Endodermal cell (in vitro differentiated cells): ENCODE results near the gene NAA25. TPM values are rescaled to one million over a fixed set of nuclear protein-coding genes. Genes with fewer than 3 reads are reported as not detected.
"Not testable (repeated sequence)": the region's sequence is repeated elsewhere in the genome, so short reads cannot be mapped to it uniquely, and the experiment has no call there.

Source experiments
- DNase-seq: peaks from one replicate; pipeline ENCODE4 v3.0.0-alpha.2; 2017
- H3K27ac ChIP-seq: 2 replicates; pipeline ENCODE4 v1.5.1; 2013; ENCODE audit warnings: mild to moderate bottlenecking, low read depth, low read length, moderate library complexity
- H3K27me3 ChIP-seq: 2 replicates; pipeline ENCODE4 v1.6.1; 2013; ENCODE audit warnings: mild to moderate bottlenecking, low read length, moderate library complexity; ENCODE audit not compliant: insufficient read depth, control insufficient read depth, poor library complexity, severe bottlenecking
- H3K36me3 ChIP-seq: 2 replicates; pipeline ENCODE4 v1.7.0; 2013; ENCODE audit warnings: mild to moderate bottlenecking, low read length, moderate library complexity; ENCODE audit not compliant: control insufficient read depth, insufficient read depth
- H3K4me1 ChIP-seq: one replicate; pipeline ENCODE4 v1.7.0; 2013; ENCODE audit warnings: low read length; ENCODE audit not compliant: control insufficient read depth, insufficient read depth
- H3K4me3 ChIP-seq: 2 replicates; pipeline ENCODE4 v1.5.1; 2013; ENCODE audit warnings: mild to moderate bottlenecking, low read length, moderate library complexity
- H3K9ac ChIP-seq: 2 replicates; pipeline ENCODE4 v1.6.1; 2013; ENCODE audit warnings: mild to moderate bottlenecking, low read length, moderate library complexity; ENCODE audit not compliant: poor library complexity, severe bottlenecking; ENCODE audit errors: extremely low read depth
- H3K9me3 ChIP-seq: 2 replicates; pipeline ENCODE4 v1.6.1; 2013; ENCODE audit warnings: mild to moderate bottlenecking, low read length, moderate library complexity; ENCODE audit not compliant: control insufficient read depth
- H3K27ac Mint-ChIP-seq: 2 replicates; pipeline ENCODE4 v1.8.0; 2020; ENCODE audit warnings: mixed read lengths
- H3K27me3 Mint-ChIP-seq: 2 replicates; pipeline ENCODE4 v1.8.0; 2021; ENCODE audit warnings: mild to moderate bottlenecking, mixed read lengths; ENCODE audit not compliant: insufficient read depth
- H3K36me3 Mint-ChIP-seq: 2 replicates; pipeline ENCODE4 v1.8.0; 2020; ENCODE audit warnings: low read depth, mixed read lengths
- H3K4me1 Mint-ChIP-seq: 2 replicates; pipeline ENCODE4 v1.8.0; 2020; ENCODE audit warnings: mixed read lengths
- H3K4me3 Mint-ChIP-seq: 2 replicates; pipeline ENCODE4 v1.8.0; 2020; ENCODE audit warnings: mild to moderate bottlenecking, moderate library complexity, mixed read lengths
- H3K9me3 Mint-ChIP-seq: 2 replicates; pipeline ENCODE4 v1.8.0; 2020; ENCODE audit warnings: mild to moderate bottlenecking, mixed read lengths
- CTCF ChIP-seq: fragments of 200-600 bp; sonication (generic); conservative IDR thresholded peaks from 2 replicates; pipeline ENCODE4 v1.5.0; 2021; ENCODE audit warnings: antibody characterized with exemption, mild to moderate bottlenecking
- WGBS, 2 experiments: methylation state at CpG; one replicate each; pipeline versions ENCODE4 v1.1.5 to v1.1.7; 2013; ENCODE audit warnings: missing lambda C conversion rate in 2 of 2, mixed read lengths in 1 of 2; ENCODE audit not compliant: insufficient coverage in 1 of 2, insufficient read length in 1 of 2; 5-methylcytosine and 5-hydroxymethylcytosine counted together
- total RNA-seq, 2 donors: library from RNA; stranded (reverse); fragmentation: NEBNext Ultra II Directional in 1 of 2; extraction: Animal tissue kit (Norgen Biotek cat#: 25700) in 1 of 2; gene quantifications; 2 replicates in 1 of 2; 3 replicates in 1 of 2; pipeline ENCODE4 v1.2.1, GENCODE V29; 2021

The NAA25 gene
- total RNA-seq, 2 donors from 2014 or later, result 34.2 to 36.3 TPM

GRCh38 chr12:112112409-112113133, 4.0 kb upstream of the NAA25 start:
- no peaks in the 10 kb centered on the region for H3K27me3 ChIP-seq
- H3K4me1 ChIP-seq, result no peaks in the 10 kb centered on the region
- H3K4me3 ChIP-seq, result no peak overlapping the region
- peaks cover under 1% of the 10 kb centered on the region for H3K36me3 Mint-ChIP-seq
- peak; percentile 76 for DNase-seq
- no peaks in the 10 kb centered on the region for H3K36me3 ChIP-seq
- 93% methylated on average over 3 to 6 of the region's 6 CpGs for WGBS, 2 experiments
- no peaks in the 10 kb centered on the region for H3K9me3 Mint-ChIP-seq
- H3K27me3 Mint-ChIP-seq, result no peaks in the 10 kb centered on the region
- no peak overlapping the region for H3K27ac ChIP-seq
- no peak overlapping the region for H3K9ac ChIP-seq
- peaks cover 17% of the 10 kb centered on the region for H3K4me1 Mint-ChIP-seq
- H3K9me3 ChIP-seq, result no peaks in the 10 kb centered on the region
- no peak for TF ChIP-seq CTCF
- no peak overlapping the region for H3K4me3 Mint-ChIP-seq
- H3K27ac Mint-ChIP-seq, result peak overlapping the region; percentile 24

GRCh38 chr12:112111931-112112330, 3.3 kb upstream of the NAA25 start:
- no peak for TF ChIP-seq CTCF
- Histone ChIP-seq H3K36me3 (no peaks in the 10 kb centered on the region), H3K4me1 (no peaks in the 10 kb centered on the region), H3K9me3 (no peaks in the 10 kb centered on the region), H3K9ac (no peak overlapping the region), H3K27me3 (no peaks in the 10 kb centered on the region), H3K4me3 (no peak overlapping the region), H3K27ac (no peak overlapping the region)
- 86 to 92% methylated on average over 2 to 5 of the region's 5 CpGs for WGBS, 2 experiments
- Mint-ChIP-seq H3K27me3 (no peaks in the 10 kb centered on the region), H3K27ac (peak overlapping the region; percentile 24), H3K4me3 (no peak overlapping the region), H3K4me1 (peaks cover 20% of the 10 kb centered on the region), H3K36me3 (peaks cover 1% of the 10 kb centered on the region), H3K9me3 (no peaks in the 10 kb centered on the region)
- DNase-seq, result no peak

- peaks cover 20% of the 10 kb centered on the region for H3K4me1 Mint-ChIP-seq
- H3K4me3 Mint-ChIP-seq, H3K4me3 ChIP-seq, H3K27me3 Mint-ChIP-seq, H3K9me3 ChIP-seq, H3K27ac ChIP-seq, H3K9ac ChIP-seq, H3K27me3 ChIP-seq, H3K36me3 ChIP-seq, H3K36me3 Mint-ChIP-seq, H3K4me1 ChIP-seq, H3K9me3 Mint-ChIP-seq: not testable (repeated sequence)
- peak; percentile 41 for DNase-seq
- WGBS, 2 experiments, result 92 to 95% methylated on average over 16 to 20 of the region's 20 CpGs
- H3K27ac Mint-ChIP-seq, result peak overlapping the region; percentile 45
These were observed 2.4 kb upstream of the NAA25 start for GRCh38 chr12:112110787-112111662.
